Naive B cell (primary cell): ENCODE measurements around the gene RDH13. TPM values are rescaled to one million over a fixed set of nuclear protein-coding genes. Genes with fewer than 3 reads are reported as not detected.
"Not testable (repeated sequence)": the region's sequence is repeated elsewhere in the genome, so short reads cannot be mapped to it uniquely, and the experiment has no call there.

ENCODE experiments used
- ATAC-seq, 2 donors: fragments of 150-1000 bp; cut with Tn5 transposase; 2 replicates each; pipeline ENCODE4 v1.10.0; 2021; ENCODE audit warnings: low read depth in 2 of 2, mild to moderate bottlenecking in 2 of 2, moderate library complexity in 2 of 2
- DNase-seq: peaks from one replicate; pipeline ENCODE4 v3.0.0; 2022
- H3K27ac Mint-ChIP-seq, 6 donors: one replicate each; pipeline ENCODE4 v1.8.0; 2020 to 2022; ENCODE audit warnings: mild to moderate bottlenecking in 6 of 6, mixed read lengths in 6 of 6, moderate library complexity in 5 of 6, inconsistent platforms in 2 of 6
- H3K27me3 Mint-ChIP-seq, 3 donors: one replicate each; pipeline ENCODE4 v1.8.0; 2021 to 2022; ENCODE audit warnings: mixed read lengths in 3 of 3, mild to moderate bottlenecking in 1 of 3
- H3K36me3 Mint-ChIP-seq, 2 donors: one replicate each; pipeline ENCODE4 v1.8.0; 2020 to 2022; ENCODE audit warnings: mixed read lengths in 2 of 2, inconsistent platforms in 1 of 2, mild to moderate bottlenecking in 1 of 2
- H3K4me1 Mint-ChIP-seq, 3 donors: one replicate each; pipeline ENCODE4 v1.8.0; 2020 to 2022; ENCODE audit warnings: mixed read lengths in 3 of 3, inconsistent platforms in 1 of 3, mild to moderate bottlenecking in 1 of 3, moderate library complexity in 1 of 3
- H3K4me3 Mint-ChIP-seq, 8 donors: one replicate each; pipeline ENCODE4 v1.8.0; 2020 to 2022; ENCODE audit warnings: mild to moderate bottlenecking in 8 of 8, mixed read lengths in 8 of 8, moderate library complexity in 8 of 8, inconsistent platforms in 2 of 8
- H3K9me3 Mint-ChIP-seq, 7 donors: one replicate each; pipeline ENCODE4 v1.8.0; 2020 to 2022; ENCODE audit warnings: mixed read lengths in 7 of 7, mild to moderate bottlenecking in 5 of 7, inconsistent platforms in 2 of 7, moderate library complexity in 1 of 7
- polyA plus RNA-seq, 6 donors: library from polyadenylated mRNA; unstranded; fragments of 300-500 nt; fragmentation: Illumina TruSeq; gene quantifications; one replicate each; pipeline ENCODE4 v1.2.3, GENCODE V29; 2021; ENCODE audit warnings: low read depth in 6 of 6

RDH13 gene
- polyA plus RNA-seq, 6 donors from 2014 or later, result 2.7 to 20.4 (median 8.4) TPM

DNA sequence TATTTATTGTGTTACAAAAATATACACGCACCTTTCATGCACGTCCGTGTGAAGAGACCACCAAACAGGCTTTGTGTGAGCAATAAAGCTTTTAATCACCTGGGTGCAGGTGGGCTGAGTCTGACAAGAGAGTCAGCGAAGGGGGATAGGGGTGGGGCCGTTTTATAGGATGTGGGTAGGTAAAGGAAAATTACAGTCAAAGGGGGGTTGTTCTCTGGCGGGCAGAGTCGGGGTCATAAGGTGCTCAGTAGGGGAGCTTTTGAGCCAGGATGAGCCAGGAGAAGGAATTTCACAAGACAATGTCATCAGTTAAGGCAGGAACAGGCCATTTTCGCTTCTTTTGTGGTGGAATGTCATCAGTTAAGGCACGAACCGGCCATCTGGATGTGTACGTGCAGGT is 56.2 kb downstream of the RDH13 start:
- not testable (repeated sequence) for DNase-seq
- Mint-ChIP-seq H3K9me3 (peaks cover 29 to 64% (median 43%) of the 10 kb centered on the region in 7 donors), H3K27ac (peak overlapping the region in 3 of 6 donors; percentile 54 to 87 (median 56))

GRCh38 chr19:55005684-55006488 is 57.1 kb downstream of the RDH13 start:
- Mint-ChIP-seq H3K9me3 (peaks cover 29 to 64% (median 43%) of the 10 kb centered on the region in 7 donors), H3K4me1 (peaks cover 0 to 28% (median 20%) of the 10 kb centered on the region in 3 donors), H3K4me3 (peak overlapping the region; percentile 58 to 94 (median 75)), H3K36me3 (peaks cover 29 to 55% of the 10 kb centered on the region in 2 donors), H3K27me3 (peaks cover 21 to 37% (median 30%) of the 10 kb centered on the region in 3 donors), H3K27ac (peak overlapping the region; percentile 87 to 98 (median 96))
- ATAC-seq (peak; percentile 91), DNase-seq (peak; percentile 82)

More for the DNA sequence above, 56.2 kb downstream of the RDH13 start:
- ATAC-seq, result not testable (repeated sequence)
- H3K4me3 Mint-ChIP-seq, result peak overlapping the region in 4 of 8 donors; percentile 55 to 92 (median 60)
- H3K27me3 Mint-ChIP-seq, result peaks cover 24 to 46% (median 37%) of the 10 kb centered on the region in 3 donors
- H3K36me3 Mint-ChIP-seq, result peaks cover 28 to 62% of the 10 kb centered on the region in 2 donors
- peaks cover 0 to 31% (median 24%) of the 10 kb centered on the region in 3 donors for H3K4me1 Mint-ChIP-seq

DNA sequence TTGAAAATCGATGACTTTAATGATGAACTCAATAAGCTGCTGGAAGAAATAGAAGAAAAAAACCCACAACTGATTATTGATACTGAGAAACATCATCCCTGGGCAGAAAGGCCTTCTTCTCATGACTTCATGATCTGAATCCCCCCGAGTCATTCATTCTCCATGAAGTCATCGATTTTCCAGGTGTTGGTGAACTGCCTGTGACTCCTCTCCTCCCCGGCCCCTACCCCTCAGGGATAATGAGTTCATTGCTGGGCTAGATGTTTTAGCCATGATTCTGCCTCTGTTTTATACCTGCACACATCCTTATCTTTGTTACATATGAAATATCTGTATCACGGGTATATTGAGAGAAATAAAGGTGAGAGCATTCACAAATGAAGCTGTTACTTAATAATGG is 62.2 kb downstream of the RDH13 start:
- no peak for ATAC-seq
- Mint-ChIP-seq H3K27me3 (peaks cover 14 to 17% (median 15%) of the 10 kb centered on the region in 3 donors), H3K9me3 (peaks cover 6 to 26% (median 23%) of the 10 kb centered on the region in 7 donors), H3K4me1 (peaks cover 0 to 8% (median 1%) of the 10 kb centered on the region in 3 donors), H3K36me3 (peaks cover 12 to 28% of the 10 kb centered on the region in 2 donors), H3K4me3 (no peak overlapping the region), H3K27ac (no peak overlapping the region)
- DNase-seq, result no peak

DNA sequence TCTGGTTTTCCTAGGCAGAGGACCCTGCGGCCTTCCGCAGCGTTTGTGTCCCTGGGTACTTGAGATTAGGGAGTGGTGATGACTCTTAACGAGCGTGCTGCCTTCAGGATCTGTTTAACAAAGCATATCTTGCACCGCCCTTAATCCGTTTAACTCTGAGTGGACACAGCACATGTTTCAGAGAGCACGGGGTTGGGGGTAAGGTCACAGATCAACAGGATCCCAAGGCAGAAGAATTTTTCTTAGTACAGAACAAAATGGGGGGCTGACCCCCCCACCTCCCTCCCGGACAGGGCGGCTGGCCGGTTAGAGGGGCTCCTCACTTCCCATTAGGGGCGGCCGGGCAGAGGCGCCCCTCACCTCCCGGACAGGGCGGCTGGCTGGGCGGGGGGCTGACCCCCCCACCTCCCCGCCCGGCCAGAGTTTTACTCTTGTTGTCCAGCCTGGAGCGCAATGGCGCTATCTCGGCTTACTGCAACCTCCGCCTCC is 64.2 kb downstream of the RDH13 start:
- peaks cover 0 to 11% (median 5%) of the 10 kb centered on the region in 7 donors for H3K9me3 Mint-ChIP-seq
- H3K4me3 Mint-ChIP-seq, H3K27me3 Mint-ChIP-seq, H3K27ac Mint-ChIP-seq, ATAC-seq, DNase-seq, H3K4me1 Mint-ChIP-seq: not testable (repeated sequence)
- peaks cover 9 to 16% of the 10 kb centered on the region in 2 donors for H3K36me3 Mint-ChIP-seq

DNA sequence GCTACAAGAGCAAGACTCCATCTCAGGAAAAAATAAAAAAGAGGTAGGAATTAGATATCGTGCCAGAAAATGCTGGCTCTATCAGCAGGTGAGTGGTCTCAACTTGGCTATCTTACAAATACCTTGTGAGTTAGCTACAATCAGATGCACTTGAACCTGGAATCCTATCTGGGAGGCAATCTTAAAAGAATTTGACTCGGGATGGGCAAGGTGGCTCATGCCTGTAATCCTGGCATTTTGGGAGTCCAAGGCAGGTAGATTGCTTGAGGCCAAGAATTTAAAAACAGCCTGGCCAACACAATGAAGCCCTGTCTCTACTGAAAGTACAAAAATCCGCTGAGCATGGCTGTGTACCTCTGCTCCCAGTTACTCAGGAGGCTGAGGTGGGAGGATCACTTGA is 67.4 kb downstream of the RDH13 start:
- Mint-ChIP-seq H3K4me3 (no peak overlapping the region), H3K36me3 (peaks cover under 1 to 9% of the 10 kb centered on the region in 2 donors), H3K4me1 (no peaks in the 10 kb centered on the region), H3K9me3 (peaks cover 0 to 6% (median 3%) of the 10 kb centered on the region in 7 donors), H3K27ac (peak overlapping the region in 1 of 6 donors; percentile 38), H3K27me3 (peaks cover 0 to 1% (median 1%) of the 10 kb centered on the region in 3 donors)
- ATAC-seq (no peak), DNase-seq (no peak)

Other genes starting within 250 kb of the RDH13 start
- gene KIR3DL1, start 246.7 kb downstream of the RDH13 start, polyA plus RNA-seq, result under 1 TPM in 2 of 6 donors, not detected in 4; 0.26 to 0.53 TPM
- not detected for gene KIR2DS4, start 230.5 kb downstream of the RDH13 start, polyA plus RNA-seq
- under 1 TPM in 2 of 6 donors, not detected in 4; 0.25 to 0.39 TPM for gene KIR3DL2, start 212.7 kb downstream of the RDH13 start, polyA plus RNA-seq
- 1 to 10 TPM in 2 of 6 donors, under 1 TPM in 1, not detected in 3; 0.63 to 5.4 (median 1.1) TPM for gene FCAR, start 188.9 kb downstream of the RDH13 start, polyA plus RNA-seq
- not detected for gene NCR1, start 157.0 kb downstream of the RDH13 start, polyA plus RNA-seq
- gene NLRP7, start 115.6 kb downstream of the RDH13 start, polyA plus RNA-seq, result not detected
- 1 to 10 TPM in 3 of 6 donors, under 1 TPM in 2, not detected in 1; 0.52 to 5.9 (median 1.2) TPM for gene NLRP2, start 96.8 kb downstream of the RDH13 start, polyA plus RNA-seq
- 1 to 10 TPM in 1 of 6 donors, under 1 TPM in 4, not detected in 1; 0.13 to 2.1 (median 0.47) TPM for gene GP6, start 24.9 kb downstream of the RDH13 start, polyA plus RNA-seq
- gene EPS8L1, start 12.7 kb upstream of the RDH13 start, polyA plus RNA-seq, result not detected
- 1 to 10 TPM; 1.0 to 8.1 (median 3.2) TPM for gene PPP1R12C, start 54.5 kb upstream of the RDH13 start, polyA plus RNA-seq
- not detected for gene TNNT1, start 86.1 kb upstream of the RDH13 start, polyA plus RNA-seq
- not detected for gene TNNI3, start 94.6 kb upstream of the RDH13 start, polyA plus RNA-seq
- gene DNAAF3, start 103.5 kb upstream of the RDH13 start, polyA plus RNA-seq, result not detected
- 1 to 10 TPM in 5 of 6 donors, under 1 TPM in 1; 0.92 to 2.6 (median 1.6) TPM for gene SYT5, start 117.1 kb upstream of the RDH13 start, polyA plus RNA-seq
- not detected for gene PTPRH, start 146.4 kb upstream of the RDH13 start, polyA plus RNA-seq
- 1 to 10 TPM in 2 of 6 donors, under 1 TPM in 2, not detected in 2; 0.25 to 1.5 (median 0.76) TPM for gene TMEM86B, start 165.6 kb upstream of the RDH13 start, polyA plus RNA-seq
- 10 to 100 TPM; 21.4 to 81.1 (median 41.1) TPM for gene PPP6R1, start 195.9 kb upstream of the RDH13 start, polyA plus RNA-seq
- 10 to 100 TPM; 22.6 to 40.0 (median 32.6) TPM for gene HSPBP1, start 217.0 kb upstream of the RDH13 start, polyA plus RNA-seq
- gene BRSK1, start 220.8 kb upstream of the RDH13 start, polyA plus RNA-seq, result not detected